GM10266 (cell line): ENCODE data around the gene TESK2.

Experiments used
- DNase-seq: peaks from one replicate; pipeline ENCODE4 v3.0.0; 2012; ENCODE audit errors: extremely low spot score
- TF ChIP-seq, protein P1 (sequence below): IDR thresholded peaks from 2 replicates; pipeline ENCODE4 v1.5.1; 2012; ENCODE audit warnings: mild to moderate bottlenecking, low read depth; ENCODE audit not compliant: control insufficient read depth, insufficient read depth; ENCODE audit errors: missing control alignments

The TESK2 gene

DNA sequence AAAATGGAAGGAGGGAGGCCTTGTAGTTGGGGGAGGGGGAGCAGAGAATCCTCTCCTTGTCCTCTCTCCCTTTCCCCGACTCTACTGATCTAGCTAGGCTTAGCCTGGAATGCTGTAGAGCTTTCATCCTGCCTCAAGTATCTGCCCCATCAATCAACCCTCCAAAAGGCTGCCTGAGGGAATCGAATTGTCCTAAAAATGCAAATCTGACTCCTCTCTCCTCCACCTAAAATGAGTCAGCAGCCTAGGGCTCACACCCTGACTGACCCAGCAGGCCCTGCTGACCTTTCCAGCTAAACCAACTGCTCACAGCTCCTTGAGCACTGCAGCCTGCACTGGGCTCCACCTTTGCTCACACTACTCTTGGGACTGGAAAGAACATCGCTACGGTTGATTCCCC is 161.5 kb downstream of the TESK2 start:
- no peak for DNase-seq
- TF ChIP-seq, protein P1, sequence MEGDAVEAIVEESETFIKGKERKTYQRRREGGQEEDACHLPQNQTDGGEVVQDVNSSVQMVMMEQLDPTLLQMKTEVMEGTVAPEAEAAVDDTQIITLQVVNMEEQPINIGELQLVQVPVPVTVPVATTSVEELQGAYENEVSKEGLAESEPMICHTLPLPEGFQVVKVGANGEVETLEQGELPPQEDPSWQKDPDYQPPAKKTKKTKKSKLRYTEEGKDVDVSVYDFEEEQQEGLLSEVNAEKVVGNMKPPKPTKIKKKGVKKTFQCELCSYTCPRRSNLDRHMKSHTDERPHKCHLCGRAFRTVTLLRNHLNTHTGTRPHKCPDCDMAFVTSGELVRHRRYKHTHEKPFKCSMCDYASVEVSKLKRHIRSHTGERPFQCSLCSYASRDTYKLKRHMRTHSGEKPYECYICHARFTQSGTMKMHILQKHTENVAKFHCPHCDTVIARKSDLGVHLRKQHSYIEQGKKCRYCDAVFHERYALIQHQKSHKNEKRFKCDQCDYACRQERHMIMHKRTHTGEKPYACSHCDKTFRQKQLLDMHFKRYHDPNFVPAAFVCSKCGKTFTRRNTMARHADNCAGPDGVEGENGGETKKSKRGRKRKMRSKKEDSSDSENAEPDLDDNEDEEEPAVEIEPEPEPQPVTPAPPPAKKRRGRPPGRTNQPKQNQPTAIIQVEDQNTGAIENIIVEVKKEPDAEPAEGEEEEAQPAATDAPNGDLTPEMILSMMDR = no peak

GRCh38 chr1:45328680-45329079 is 162.3 kb downstream of the TESK2 start:
- DNase-seq = no peak
- TF ChIP-seq, protein P1 = no peak

DNA sequence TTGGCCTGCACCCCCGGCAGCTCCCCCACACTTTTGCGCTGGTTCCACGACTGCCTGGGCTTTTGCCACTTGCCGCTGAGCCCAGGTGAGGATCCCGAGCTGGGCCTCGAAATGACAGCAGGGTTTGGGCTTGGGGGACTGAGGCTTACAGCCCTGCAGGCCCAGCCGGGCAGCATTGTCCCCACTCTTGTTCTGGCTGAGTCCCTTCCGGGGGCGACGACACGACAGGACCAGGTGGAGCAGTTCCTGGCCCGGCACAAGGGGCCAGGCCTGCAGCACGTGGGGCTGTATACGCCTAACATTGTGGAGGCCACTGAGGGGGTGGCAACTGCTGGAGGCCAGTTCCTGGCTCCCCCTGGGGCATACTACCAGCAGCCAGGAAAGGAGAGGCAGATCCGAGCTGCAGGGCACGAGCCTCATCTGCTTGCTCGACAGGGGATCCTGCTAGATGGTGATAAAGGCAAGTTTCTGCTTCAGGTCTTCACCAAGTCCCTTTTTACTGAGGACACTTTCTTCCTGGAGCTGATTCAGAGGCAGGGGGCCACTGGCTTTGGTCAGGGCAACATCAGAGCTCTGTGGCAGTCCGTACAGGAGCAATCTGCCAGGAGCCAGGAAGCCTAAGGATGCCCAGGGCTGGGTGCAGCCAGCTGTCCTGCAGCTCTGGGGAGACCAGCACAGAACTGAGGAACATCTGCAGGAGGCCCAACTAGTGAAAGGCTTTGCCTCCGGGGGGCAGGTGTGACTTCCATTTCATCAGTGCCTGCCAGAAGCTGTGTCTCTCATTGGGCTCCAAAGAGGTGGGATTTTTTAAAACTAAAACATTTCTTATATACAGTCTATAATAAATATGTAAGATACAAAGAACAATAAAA is 163.1 kb downstream of the TESK2 start:
- TF ChIP-seq, protein P1 = no peak
- peak; percentile 43 for DNase-seq

GRCh38 chr1:45326627-45327623 is 164.0 kb downstream of the TESK2 start, which contains the start of gene HPDL:
HPDL (plus strand) TSS chr1:45326895; CDS start chr1:45327149, 254 bp downstream.
- TF ChIP-seq, protein P1 = peak; percentile 29
- peak; percentile 81 for DNase-seq

DNA sequence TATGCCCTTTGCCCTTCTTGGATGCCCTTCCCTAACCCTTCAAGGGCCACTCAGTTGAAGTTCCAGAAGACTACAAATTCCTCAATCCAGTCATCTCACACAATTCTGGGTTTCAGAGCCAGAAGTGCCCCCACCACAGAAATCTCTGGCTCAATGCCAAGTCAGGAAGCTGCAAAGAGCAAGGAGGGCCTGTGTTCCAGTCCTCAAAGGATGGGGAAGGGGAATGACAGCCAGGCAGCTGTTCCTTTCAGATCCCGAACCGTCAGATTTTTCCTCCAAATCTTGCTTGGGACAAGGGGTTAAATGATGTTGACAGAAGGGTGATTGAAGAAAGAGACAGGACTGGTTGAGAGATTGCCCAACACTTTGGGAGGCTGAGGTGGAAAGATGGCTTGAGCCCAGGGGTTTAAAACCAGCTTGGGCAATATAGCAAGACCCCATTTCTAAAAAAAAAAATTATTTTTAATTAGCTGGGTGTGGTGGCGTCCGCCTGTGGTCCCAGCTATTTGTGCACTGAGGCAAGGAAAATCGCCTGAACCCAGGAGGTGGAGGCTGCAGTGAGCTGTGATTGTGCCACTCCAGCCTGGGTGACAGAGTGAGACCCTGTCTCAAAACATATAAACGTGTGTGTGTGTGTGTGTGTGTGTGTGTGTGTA is 165.0 kb downstream of the TESK2 start:
- DNase-seq = peak; percentile 9
- TF ChIP-seq, protein P1 = no peak

DNA sequence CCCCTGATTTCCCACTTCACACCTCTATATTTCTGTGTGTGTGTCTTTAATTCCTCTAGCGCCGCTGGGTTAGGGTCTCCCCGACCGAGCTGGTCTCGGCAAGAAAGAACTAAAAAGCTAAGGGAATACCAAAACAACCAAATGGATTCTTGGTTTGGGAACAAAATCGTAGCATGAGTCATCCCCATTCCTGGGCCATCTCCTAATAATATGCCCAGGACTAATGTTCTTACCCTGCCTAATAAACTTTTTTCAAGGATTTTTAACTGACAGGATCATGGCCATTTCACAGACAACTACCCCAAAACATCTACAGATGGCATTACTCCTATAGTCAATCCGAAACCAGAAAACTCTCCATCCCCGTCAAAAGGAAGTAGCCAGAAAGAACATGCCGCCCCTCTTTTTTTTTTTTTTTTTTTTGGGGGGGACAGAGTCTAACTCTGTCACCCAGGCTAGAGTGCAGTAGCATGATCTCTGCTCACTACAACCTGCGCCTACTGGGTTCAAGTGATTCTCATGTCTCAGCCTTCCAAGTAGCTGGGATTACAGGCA is 168.4 kb downstream of the TESK2 start:
- TF ChIP-seq, protein P1 = no peak
- DNase-seq = peak; percentile 6
